Measurements from ENCODE around the gene C14orf132.

DNA sequence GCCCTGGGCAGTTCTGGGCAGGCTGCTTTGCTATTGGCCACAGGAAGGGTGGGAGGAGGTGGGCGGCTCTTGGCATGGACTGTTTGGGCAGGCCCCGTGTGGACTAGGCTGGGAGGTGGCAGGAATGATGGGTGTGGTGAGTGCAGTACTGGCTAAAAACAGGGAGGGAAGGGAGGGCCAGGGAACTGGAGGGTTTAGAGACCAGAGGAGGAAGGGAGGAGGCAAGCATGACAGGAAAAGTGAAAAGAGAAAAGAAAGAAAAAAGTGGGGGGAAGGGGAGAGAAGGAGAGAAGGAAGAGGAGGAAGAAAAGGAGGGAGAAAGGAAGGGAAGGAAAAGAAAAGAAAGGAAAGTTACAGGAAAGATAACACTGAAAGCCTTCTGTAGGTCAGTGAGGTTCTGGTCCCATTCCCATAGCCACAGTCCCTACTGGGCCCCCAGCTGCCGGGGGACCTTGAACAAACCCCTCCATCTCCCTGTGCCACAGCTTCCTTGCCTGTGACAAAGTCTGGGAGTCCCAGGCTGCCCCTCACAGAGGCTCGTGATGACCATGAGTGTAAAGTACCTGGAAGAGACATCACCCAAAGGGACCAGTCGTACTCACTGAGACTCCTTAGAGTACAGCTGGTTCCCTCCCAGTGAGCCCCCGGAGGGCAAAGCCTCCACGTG, 1.1 kb upstream of the C14orf132 start:
- TF ChIP-seq, protein P1, sequence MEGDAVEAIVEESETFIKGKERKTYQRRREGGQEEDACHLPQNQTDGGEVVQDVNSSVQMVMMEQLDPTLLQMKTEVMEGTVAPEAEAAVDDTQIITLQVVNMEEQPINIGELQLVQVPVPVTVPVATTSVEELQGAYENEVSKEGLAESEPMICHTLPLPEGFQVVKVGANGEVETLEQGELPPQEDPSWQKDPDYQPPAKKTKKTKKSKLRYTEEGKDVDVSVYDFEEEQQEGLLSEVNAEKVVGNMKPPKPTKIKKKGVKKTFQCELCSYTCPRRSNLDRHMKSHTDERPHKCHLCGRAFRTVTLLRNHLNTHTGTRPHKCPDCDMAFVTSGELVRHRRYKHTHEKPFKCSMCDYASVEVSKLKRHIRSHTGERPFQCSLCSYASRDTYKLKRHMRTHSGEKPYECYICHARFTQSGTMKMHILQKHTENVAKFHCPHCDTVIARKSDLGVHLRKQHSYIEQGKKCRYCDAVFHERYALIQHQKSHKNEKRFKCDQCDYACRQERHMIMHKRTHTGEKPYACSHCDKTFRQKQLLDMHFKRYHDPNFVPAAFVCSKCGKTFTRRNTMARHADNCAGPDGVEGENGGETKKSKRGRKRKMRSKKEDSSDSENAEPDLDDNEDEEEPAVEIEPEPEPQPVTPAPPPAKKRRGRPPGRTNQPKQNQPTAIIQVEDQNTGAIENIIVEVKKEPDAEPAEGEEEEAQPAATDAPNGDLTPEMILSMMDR (conservative IDR thresholded peaks at IDR 0.05 in 1 of 2, IDR thresholded peaks at IDR 0.05 in 1 of 2; ENCODE audit: low read depth in 1 of 2, low read length in 2 of 2): no peak
- TF ChIP-seq EZH2 (IDR thresholded peaks at IDR 0.05; ENCODE audit: low read length, missing control alignments): no peak
